Activated CD8-positive, alpha-beta memory T cell treated with anti-CD3 and anti-CD28 coated beads, Interleukin-2, amount 50 U/mL, for 4 hours (primary cell): ENCODE data around the gene CTNNA3.

Experiments
- DNase-seq: peaks from one replicate; pipeline ENCODE4 v3.0.0-alpha.2; 2020

CTNNA3 gene

DNA sequence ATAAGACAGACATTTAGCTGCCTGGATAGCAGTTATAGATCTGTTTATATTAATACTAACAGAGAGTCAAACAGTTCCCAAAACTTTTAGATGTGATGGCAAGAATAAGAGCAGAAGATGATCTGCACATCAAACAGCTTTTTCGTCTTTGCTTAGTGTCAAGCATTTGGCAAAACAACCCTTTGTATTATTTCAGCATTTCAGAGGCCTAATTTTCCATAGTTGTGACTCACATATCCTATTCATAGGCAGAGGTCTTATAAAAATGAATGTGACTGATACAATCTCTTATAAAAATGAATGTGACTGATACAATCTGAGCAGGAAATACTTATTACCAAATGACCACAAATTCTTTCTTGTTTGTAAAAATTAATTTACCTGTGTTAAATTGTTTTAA is 699.0 kb downstream of the CTNNA3 start:
- DNase-seq = no peak

DNA sequence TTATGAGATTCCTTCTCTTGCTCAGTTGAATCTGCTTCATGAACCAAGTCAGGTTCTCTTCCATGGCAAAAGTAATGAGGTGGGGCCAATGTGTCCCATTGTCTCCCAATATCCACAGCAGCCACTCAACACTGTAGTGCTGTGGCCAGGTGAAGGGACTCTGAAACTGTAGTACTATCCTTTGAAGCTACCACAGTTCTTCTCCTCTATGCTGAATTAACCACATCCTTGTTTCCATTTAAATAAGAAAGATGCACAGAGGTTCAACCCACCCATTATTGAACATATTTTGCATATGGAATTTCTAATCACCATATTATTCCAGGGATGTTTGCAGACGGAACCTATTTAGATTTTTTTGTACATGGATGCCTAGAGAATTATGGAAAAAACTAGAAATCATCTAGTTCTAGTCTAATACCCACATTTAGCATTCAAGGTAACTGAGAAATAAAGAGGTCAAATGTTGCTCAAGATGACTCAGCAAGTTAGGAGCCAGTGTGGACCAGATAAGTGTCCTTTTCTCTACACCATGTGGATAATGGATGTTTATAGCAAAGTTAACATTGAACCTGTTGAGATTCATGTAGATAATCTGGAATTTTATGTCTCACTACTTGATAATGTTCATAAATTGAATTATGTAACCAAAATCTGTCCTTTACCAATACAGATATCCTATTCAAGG is 705.7 kb downstream of the CTNNA3 start:
- no peak for DNase-seq

- no peak for DNase-seq
Observed at GRCh38 chr10:66983475-66983818, 712.5 kb downstream of the CTNNA3 start.

DNA sequence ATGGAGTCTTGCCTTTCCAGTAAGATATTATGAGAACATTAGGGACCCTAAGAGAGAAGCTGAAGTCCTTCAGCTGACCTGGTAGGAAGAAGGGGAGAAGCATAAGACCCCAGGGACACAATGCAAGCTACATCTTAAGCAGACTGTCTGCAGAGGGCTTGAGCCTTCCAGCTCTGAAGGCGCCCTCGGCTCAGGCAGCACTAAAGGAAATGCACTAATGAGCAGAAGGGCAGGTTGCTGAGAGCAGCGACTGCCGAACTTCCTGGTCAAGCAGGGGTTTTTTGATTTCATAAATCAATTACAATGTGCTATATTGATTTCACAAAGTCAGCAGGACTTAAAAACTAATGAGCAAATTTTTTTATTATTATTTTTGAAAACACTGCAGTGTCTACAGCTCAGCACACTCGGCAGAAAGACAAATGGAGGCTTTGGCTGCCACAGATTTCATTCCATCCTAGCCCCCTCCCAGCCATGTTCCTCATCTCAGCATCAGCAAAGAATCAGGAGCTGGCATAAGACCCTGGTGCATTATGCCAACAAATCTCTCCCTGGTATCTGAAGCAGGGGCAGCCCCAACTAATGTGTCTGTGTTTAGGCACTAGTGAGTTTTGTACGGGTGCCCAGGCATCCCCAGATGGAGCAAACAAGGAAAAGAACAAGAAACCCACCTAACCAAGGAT is 713.1 kb downstream of the CTNNA3 start:
- DNase-seq = no peak

DNA sequence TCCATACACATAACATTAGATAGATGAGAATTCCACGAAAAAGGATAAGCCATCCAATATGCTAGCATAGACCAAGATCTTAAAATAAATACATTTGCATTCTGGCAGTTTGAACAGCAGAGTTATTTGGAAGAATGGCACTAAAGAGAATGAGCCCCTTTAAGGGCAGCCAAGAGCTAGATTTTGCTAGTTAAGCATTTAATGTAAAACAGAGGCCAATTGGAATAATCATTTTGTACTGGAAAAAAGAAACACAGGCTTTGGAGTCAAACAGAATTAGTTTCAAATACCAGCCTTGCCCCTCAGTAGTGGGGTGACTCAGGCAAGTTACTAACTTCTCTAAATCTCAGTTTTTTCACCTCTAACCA is 714.0 kb downstream of the CTNNA3 start:
- no peak for DNase-seq

DNA sequence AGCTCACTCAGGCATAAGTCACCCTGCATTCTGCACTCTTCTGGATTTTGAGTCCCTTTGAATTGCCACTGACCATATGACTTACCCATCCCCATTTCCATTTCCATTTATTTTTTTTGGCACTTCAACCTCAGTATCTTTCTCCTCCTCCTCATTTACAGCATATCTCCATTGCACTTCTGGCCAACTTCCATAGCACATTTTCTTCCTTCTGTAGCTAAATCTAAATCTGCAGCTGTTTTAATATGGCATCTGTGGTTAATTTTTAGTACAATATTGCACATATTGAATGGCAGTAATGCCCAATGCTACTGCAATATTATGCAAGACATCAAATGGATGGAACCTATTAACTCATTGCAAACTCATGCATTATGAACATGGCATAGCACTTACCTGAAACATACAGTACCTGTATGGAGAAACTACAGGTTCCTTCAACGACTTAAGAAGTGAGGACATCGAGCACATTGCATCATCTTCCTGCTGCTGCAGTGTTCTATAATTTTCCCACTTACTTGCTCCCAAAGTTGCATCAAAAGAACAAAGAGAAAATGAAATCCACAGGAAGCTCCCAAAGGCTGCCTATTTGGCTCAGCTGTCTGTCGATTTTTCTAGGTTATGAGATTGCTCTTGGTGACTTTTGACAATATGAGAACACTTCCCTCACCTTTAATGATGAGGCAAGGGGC is 714.5 kb downstream of the CTNNA3 start:
- DNase-seq = no peak

GRCh38 chr10:66980246-66980815 is 715.7 kb downstream of the CTNNA3 start:
- DNase-seq = no peak

- DNase-seq = no peak
Observed at GRCh38 chr10:66964946-66965345, 731.0 kb downstream of the CTNNA3 start.

DNA sequence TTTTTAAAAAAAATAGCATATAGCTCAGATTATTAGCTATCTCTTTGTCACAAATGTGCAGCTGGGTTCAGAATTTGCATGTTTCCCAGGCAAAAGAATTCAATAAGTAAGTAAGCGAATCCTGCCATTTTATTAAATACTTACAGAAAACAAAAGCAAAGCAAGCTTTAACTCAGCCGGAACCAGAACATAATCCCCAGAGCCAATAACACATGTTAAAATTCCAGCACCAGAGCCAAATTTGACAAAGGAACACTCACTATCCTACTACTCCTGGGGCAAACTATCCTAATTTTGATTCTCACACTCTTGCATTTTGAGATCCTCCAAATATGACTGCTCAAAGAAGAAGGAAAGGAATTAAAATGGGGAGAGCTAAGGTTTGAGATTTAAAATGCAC is 737.5 kb downstream of the CTNNA3 start:
- DNase-seq = no peak

DNA sequence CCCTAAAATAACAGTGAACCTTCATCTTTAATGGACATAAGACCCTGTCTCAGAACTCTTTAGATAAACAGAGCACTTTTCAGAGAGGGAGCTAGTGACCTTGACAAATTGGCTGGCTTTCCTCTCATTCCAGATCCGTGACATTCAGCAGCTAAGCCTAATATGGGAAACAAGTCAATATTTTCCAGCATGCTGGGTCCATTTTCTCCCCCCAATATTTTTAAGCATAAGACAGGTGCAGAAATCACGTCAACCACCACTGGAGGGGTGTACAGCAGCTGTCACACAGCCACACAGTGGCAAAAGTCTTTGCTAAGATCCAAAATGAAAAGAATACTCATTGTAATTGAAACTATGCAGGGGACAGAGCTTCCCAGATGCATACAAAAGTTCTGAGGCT is 744.1 kb downstream of the CTNNA3 start:
- no peak for DNase-seq

GRCh38 chr10:66943590-66943989 is 752.4 kb downstream of the CTNNA3 start:
- DNase-seq = no peak

DNA sequence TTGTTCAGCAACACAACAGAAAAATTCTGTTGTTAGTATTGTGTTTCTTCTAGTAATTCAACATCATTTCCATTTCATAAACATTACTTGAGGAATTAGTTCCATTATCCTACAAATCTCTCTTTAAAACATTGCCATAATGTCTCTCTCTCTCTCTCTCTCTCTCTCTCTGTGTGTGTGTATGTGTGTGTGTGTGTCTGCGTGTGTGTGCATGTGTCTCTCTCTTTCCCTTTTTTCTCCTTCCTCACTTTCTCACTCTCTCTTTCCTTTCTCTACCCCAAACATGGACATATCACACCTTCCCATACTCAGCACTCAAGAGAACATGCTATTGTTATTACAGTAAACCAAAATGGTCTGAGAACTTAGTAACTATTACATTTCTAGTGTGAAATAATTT is 753.6 kb downstream of the CTNNA3 start:
- DNase-seq = no peak

DNA sequence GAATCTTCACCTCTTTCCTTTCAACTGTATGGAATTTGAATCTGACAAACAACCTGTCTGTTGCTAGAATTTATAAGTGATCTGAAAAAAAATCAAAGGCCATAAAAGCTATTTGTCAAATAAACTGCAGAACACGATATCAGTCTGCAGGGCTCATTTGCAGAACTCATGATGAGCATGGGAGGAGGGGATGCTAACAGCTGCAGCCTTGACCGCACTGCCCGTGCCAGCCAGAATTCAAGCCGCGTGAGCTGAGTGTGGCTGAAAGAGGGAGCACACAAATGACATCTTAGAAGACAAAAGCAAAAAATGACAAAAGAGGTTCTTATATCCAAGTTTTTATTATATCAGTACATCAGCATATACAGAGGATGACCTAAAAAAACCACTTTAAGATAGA is 754.5 kb downstream of the CTNNA3 start:
- DNase-seq = no peak

DNA sequence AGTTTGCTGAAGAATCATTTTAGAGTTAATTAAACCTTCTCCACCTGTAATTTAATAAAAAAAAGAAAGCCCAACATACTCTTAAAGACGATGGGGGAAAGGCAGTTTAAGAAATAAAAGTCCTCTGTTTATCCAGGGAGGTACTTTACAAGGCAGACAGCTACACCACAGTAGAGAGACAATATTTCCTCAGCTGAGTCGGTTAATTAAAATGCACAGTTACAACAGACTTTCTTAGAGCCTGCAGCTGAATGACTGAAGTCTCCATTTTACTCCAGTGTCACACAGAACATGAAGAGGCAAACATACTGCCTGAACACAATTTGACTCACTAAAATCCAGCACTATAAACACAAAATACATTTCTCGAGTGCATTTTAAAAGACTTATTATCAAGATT is 755.0 kb downstream of the CTNNA3 start:
- DNase-seq = no peak

GRCh38 chr10:66934711-66935110 is 761.3 kb downstream of the CTNNA3 start:
- DNase-seq = no peak

- no peak for DNase-seq
Observed at GRCh38 chr10:66931949-66932343, 764.0 kb downstream of the CTNNA3 start.

DNA sequence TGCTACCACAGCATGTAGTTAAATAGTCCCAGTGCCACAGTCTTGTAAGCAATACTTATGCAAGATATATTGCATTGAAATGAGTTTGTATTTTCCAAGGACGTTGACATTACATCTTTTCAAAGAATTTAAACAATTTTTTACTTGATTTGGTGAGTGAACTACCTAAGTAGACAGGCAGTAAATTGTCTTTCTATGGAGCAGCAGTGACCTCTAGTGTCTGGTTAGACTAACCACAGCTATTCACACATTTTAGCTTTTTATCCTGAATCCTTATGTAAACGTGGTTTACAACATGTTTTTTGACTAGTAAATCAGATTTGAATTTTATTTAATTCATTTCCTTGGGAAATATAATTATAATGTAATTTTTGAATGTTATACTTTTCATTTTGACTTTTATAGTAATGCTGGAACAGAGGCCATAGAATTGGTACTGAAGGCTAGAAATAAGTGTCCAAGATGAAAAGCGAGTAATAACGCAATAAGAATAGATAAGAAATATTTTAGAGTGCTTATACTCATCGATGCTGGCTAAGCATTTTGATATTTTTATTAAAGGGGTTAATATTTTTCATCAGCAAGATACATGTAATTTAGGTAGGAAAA is 764.6 kb downstream of the CTNNA3 start:
- no peak for DNase-seq

DNA sequence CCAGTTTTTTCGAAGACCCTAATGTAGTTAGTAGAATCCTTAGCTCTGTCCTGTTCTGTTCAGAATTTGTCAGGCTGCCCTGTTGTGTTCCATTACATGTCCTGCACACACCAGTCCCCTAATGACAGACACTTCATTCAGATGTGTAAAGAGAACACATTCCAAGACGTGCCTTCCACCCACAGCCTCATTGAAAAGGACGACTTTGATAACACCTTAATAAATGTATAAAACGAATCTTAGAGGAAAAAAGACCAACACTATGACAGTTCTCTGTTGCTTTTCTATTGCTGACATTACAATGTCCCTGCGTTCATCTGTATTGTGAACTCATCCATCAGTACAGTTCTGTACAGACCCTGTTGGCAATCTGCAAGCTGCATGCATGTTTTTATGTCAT is 766.6 kb downstream of the CTNNA3 start:
- DNase-seq = no peak

DNA sequence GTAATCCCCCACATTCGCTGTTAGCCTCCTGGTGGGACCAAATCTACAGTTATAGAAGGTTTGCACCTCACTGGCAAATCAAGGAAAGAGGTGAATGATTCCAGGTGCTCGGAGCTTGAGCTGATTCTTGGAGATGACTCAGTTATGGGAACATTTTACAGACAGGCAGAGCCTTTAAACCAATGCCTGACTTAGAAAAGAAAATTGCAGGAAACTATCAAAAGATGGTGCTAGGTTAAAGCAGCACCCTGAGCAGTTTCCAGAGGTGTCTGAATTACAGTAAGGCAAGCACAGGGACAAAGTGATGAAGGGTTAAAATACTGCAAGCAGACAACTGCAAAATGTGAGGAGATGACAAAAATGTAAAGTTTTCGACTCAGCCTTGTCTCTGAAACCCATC is 767.2 kb downstream of the CTNNA3 start:
- DNase-seq = no peak

GRCh38 chr10:66927971-66928770 is 767.8 kb downstream of the CTNNA3 start:
- DNase-seq = no peak

GRCh38 chr10:66927251-66927935 is 768.6 kb downstream of the CTNNA3 start:
- no peak for DNase-seq

GRCh38 chr10:66926841-66927240 is 769.2 kb downstream of the CTNNA3 start:
- no peak for DNase-seq
